HG02678 (cell line): Measurements from ENCODE around the gene CGREF1.

Experiments used
- ATAC-seq: cut with Tn5 transposase; IDR thresholded peaks from one replicate; pipeline ENCODE4 v1.9.1; 2021; ENCODE audit warnings: mild to moderate bottlenecking, moderate library complexity; ENCODE audit not compliant: unreplicated experiment

CGREF1 gene

GRCh38 chr2:27051902-27052645 lies 66.9 kb downstream of the CGREF1 start:
- no peak for ATAC-seq

- ATAC-seq, result peak; percentile 68
These were observed 67.7 kb downstream of the CGREF1 start, which contains the start of gene AGBL5 for GRCh38 chr2:27050996-27051901. Gene AGBL5 (plus strand): TSS chr2:27051668. CDS start chr2:27052959, 1,291 bp downstream.
